CD4-positive, alpha-beta T cell treated with Interleukin-17A for 1 hour (primary cell): ENCODE measurements around the gene CDKN2C.
"Not testable (repeated sequence)": the region's sequence is repeated elsewhere in the genome, so short reads cannot be mapped to it uniquely, and the experiment has no call there.

Source experiments
- DNase-seq: peaks from one replicate; pipeline ENCODE4 v3.0.0-alpha.2; 2020

CDKN2C gene

DNA sequence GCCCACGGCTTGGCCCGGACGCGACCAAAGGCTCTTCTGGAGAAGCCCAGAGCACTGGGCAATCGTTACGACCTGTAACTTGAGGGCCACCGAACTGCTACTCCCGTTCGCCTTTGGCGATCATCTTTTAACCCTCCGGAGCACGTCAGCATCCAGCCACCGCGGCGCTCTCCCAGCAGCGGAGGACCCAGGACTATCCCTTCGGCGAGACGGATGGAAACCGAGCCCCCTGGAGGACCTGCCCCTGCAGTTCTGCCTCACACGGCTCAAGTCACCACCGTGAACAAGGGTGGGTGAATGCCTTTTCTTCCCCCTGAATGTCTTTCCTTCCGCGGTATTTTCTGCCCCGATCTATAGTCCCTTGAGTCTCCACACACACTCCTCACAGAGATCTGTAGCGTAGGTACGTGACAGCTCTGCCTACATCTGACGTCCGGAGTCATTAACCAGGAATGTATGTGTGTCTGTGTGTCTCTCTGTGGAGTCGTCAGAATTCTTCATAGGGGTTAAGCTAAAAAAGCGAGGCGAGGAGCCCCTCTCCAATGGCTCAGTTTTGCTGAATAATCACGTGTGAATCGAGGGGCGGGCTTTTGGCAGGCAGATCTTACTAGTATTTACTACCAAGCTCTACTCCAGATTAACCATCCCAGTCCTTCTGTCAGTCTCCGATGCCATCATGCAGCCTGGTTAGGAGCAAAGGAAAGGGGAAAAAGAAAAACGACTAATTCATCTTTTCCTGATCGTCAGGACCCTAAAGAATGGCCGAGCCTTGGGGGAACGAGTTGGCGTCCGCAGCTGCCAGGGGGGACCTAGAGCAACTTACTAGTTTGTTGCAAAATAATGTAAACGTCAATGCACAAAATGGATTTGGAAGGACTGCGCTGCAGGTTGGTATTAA, at the start of gene CDKN2C:
Gene CDKN2C (plus strand): TSS at position 635 of the 898 bp plus-strand sequence. CDS start 124 bp downstream, at position 759.
- DNase-seq, result peak; percentile 74

DNA sequence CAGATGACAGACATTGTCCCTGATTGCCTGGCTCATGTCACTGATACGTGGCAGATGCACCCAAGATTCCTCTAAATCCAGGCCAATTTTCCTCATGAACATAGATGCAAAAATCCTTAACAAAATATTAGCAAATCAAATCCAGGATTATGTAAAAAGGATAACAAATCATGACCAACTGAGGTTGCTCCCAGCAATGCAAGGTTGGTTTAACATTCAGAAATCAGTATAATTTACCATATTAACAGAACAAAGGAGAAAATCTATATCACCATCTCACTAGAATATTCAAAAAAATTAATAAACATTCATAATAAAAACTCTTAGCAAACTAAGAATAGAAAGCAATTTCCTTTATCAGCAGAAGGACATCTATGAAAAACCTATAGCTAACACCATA, 49.6 kb upstream of the CDKN2C start:
- no peak for DNase-seq

DNA sequence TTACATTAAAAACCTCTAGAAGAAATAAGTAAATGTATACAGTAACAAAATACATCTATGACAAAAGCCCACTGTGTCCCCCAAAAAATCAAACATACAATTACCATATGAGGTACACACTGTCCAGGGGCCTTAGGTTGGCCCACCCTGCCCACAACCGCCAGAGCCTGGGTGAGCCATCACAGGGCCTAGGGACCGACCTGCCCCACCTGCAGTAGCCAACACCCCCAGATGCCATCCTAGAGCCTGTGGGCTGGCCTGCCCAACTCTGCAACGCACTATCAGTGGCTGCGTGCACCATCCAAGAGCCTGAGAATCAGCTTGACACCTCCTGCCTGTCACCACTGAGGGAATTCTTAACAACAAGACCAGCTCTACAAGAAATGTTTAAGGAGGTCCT, 49.0 kb upstream of the CDKN2C start:
- no peak for DNase-seq

DNA sequence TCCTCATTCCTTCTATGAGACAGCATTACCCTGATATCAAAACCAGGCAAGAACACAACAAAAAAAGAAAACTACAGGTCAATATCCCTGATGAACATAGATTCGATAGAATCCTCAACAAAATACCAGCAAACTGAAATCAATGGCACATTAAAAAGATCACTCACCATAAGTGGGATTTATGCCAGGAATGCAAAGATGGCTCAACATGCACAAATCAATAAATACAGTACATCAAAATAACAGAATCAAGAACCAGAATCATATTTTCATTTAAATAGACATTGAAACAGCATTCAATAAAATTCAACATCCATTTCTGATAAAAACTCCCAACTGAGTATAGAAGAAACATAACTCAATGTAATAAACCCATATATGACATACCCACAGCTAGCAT, 46.5 kb upstream of the CDKN2C start:
- no peak for DNase-seq

DNA sequence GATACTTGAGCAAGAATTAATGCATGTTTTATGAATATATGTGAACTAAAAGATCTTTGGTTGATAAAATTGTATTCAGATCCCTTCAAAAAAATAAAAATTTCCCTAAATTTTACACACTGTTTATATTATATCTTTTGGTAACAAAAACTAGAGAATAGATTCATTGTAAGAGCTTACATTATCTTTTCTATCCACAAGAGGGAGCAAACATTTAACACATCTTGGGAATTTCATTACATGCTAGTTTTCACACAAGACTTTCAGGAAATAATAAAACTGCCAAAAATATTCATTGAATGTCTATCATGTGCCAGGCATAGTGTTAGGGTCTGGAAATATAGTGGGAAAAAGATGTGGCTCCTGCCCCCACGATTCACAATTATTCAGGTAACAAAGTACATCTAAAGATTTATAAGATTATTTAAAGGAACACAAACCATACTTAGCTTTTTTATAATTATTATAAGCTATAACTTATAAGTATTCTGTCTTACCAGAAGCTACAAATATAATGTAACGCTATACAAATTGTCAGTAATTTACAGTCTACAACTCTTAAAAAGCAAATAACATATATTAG, 40.6 kb upstream of the CDKN2C start:
- DNase-seq, result peak; percentile 38

DNA sequence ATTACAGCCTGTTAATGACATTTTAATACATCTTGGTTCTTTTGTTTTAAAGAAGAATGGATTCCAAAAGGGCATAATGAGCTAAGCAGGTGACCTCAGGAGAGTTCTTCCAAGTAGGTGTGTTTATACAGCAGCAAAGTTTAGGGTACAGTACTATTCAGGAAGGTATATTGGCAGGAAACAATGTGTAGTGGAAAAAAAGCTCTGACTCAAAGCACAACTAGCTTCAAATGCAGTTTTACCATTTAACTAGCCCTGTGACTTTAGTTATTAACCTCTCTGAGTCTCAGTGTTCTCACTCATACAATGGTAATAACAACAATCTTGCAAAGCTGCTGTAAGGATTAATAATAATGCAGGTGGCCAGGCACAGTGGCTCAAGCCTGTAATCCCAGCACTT, 39.9 kb upstream of the CDKN2C start:
- DNase-seq, result no peak

DNA sequence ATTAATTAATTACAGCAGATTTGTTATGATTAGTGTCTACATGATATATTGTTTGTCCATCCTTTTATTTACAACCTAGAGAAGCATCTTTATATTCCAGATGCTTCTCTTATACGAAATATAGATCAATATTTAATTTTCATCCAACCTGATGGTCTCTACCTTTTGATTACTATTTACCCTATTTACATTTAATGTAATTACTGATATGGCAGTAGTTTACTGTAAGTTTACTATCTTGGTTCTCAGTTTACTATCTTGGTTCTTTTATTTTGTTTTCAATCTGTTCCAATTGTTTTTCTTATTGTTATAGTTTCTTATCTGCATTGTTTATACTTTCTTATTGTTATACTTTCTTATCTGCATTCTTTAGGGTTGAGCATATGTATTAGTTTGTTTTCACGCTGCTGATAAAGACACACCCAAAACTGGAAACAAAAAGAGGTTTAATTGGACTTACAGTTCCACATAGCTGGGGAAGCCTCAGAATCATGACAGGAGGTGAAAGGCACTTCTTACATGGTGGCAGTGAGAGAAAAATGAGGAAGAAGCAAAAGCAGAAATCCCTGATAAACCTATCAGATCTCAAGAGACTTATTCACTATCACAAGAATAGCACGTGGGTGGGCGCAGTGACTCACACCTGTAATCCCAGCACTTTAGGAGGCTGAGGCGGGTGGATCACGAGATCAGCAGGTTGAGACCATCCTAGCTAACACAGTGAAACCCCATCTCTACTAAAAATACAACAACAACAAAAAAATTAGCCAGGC, 38.9 kb upstream of the CDKN2C start:
- DNase-seq, result no peak

DNA sequence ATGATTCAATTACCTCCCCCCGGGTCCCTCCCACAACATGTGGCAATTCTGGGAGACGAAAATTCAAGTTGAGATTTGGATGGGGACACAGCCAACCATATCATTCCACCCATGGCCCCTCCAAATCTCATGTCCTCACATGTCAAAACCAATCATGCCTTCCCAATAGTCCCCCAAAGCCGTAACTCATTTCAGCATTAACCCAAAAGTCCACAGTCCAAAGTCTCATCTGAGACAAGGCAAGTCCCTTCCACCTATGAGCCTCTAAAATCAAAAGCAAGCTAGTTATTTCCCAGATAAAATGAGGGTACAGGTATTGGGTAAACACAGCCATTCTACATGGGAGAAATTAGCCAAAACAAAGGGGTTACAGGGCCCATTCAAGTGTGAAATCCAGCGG, 38.0 kb upstream of the CDKN2C start:
- not testable (repeated sequence) for DNase-seq

DNA sequence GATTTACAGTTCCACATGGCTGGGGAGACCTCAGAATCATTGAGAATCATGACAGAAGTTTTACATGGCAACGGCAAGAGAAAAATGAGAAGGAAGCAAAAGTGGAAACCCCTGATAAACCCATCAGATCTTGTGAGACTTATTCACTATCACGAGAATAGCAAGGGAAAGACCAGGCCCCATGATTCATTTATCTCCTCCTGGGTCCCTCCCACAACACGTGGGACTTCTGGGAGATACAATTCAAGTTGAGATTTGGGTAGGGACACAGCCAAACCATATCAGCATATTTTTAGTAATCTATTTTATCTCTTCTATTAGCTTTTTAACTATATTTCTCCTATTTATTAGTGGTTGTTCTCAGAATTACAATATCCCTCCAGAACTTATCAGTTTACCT, 36.3 kb upstream of the CDKN2C start:
- DNase-seq, result not testable (repeated sequence)

DNA sequence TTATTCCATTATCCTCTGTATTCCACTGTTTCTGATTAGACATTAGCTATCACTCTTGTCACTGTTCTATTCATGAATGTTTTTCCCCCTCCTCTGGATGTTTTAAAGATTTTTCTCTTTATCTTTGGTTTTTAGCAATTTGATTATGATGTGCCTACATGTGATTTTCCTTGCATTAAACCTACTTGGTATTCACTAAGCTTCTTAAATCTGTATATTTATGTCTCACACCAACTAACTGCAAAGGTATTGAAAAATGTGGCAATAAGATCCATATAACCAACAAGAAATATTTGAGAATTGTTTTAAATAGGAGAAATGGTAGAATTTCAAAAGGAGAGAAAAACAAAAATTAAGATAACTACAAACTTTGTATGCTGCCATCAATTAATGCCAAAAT, 35.2 kb upstream of the CDKN2C start:
- no peak for DNase-seq

DNA sequence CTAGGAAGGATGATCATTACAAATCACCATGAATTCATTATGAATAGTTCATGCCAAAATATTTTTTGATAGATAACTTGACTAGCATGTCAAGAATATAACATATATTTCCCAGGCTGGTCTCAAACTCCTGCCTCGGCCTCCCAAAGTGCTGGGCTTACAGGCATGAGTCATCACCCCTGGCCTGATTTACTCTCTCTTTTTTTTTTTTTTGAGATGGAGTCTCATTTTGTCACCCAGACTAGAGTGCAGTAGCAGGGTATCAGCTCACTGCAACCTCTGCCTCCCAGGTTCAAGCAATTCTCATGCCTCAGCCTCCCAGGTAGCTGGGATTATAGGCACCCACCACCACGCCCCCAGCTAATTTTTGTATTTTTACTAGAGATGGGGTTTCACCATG, 34.8 kb upstream of the CDKN2C start:
- not testable (repeated sequence) for DNase-seq

DNA sequence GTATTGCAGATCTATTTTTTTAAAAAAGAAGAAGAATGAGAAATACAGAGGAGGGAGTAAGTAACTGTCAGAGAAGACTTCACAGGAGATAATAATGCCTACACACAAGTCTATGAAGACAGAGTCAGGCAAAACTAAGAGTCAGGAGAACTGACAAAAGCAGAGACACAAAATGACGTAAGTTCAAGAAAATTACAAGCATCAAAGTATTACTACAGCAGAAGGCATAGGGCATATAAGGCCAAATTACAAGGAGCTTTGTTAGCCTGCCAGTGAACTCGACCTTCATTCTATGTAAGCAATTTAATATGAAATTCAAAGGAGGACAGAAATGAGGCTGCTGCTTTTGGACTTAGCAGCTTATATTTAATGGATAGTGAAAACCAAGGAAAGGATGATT, 33.7 kb upstream of the CDKN2C start:
- DNase-seq, result no peak

DNA sequence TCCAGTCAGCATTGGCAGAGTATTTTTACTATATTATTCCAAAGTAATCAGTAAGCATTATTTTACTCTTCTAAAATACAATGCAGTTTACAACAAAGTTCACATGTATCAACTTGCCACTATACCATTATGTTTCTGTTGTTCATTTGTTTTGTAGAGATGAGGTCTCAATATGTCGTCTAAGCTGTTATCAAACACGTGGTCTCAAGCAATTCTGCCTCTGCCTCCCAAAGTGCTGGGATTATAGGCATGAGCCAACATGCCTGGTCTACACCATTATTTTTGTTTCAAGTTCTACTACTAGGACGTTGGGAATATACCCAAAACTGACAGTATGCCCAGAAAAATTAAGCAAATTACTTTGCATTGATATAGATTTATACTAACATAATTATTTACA, 29.8 kb upstream of the CDKN2C start:
- DNase-seq, result no peak

DNA sequence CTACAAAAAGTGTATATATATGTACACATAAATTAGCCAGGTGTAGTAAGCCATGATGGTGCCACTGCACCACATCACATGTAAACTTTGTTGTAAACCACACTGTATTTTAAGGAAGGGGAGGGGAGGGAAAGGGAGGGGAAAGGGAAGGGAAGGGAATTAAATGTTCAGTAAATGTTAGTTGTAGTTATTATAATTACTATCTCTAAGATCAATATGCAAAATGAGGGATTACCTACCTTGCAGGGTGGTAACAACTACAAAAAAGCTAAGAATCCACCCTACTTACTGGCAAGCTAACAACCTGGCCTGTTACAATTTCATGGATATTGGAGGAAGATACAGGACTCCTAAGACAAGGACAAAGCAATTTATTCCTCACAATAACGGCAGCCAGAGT, 27.7 kb upstream of the CDKN2C start:
- DNase-seq, result no peak

DNA sequence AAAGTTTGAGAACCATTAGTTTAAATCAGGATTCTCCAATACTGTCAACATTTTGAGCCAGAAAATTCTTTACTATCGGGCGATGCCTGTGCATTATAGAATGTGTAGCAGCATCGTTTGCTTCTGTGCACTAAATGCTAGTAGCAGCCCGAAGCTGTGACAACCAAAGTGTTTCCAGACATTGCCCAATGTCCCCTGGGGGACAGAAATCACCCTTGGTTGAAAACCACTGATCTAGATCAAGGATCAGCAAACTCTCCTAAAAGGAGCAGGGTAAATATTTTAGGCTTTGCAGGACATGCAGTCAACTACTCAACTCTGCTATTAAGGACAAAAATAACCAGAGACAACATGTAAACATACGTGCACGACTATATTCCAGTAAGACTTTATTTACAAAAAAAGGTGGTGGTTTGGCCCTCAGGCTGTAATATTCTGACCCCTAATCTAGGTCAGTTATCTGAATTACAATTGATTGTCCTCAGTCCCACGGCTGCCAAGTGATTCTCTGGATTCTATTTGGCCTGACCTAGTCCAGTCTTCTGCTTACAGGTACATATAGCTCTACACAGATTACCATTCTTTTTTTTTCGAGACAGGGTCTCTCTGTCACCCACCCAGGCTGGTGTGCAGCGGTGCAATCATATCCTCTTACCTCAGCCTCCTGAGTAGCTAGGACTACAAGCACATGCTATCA, 20.6 kb upstream of the CDKN2C start:
- no peak for DNase-seq

DNA sequence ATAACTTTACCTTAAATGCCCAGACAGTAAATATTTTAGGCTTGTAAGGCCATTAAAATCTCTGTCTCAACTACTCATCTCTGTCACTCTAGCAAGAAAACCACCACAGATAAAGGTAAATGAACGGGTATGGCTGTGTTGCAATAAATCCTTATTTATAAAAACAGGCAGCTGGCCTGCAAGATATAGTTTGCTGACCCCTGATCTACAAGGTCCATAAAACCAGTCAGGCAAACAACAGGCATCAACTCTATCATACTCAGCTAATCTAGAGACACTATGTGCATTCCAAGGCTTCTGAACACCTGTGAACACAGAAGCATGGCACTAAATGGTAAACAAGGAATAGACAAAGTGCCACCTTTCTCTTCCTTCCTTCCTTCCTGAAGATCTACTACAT, 19.6 kb upstream of the CDKN2C start:
- DNase-seq, result no peak

DNA sequence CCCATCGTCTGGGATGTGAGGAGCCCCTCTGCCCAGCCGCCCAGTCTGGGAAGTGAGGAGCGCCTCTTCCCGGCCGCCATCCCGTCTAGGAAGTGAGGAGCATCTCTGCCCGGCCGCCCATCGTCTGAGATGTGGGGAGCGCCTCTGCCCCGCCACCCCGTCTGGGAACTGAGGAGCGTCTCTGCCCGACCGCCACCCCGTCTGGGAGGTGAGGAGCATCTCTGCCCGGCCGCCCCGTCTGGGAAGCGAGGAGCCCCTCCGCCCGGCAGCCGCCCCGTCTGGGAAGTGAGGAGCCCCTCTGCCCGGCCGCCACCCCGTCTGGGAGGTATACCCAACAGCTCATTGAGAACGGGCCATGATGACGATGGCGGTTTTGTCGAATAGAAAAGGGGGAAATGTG, 17.5 kb upstream of the CDKN2C start:
- not testable (repeated sequence) for DNase-seq

DNA sequence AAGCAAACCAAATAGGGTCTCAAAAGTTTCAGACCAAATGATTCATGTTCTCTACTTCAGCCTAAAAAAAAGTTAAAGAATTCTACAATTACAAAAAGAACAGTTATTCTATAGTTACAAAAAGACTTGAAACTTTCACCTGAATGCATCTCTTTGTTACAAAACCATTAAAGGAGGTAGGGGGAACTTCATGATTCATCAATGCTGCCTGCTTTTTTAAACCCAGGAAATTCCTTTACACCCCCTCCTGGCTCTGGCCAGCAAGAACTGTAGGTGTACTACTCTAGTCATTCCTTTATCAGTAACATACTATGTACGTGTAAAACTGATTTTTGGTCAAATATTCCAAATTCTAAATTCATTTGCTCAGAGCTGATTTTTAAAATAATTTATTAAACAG, 14.9 kb upstream of the CDKN2C start:
- DNase-seq, result no peak

DNA sequence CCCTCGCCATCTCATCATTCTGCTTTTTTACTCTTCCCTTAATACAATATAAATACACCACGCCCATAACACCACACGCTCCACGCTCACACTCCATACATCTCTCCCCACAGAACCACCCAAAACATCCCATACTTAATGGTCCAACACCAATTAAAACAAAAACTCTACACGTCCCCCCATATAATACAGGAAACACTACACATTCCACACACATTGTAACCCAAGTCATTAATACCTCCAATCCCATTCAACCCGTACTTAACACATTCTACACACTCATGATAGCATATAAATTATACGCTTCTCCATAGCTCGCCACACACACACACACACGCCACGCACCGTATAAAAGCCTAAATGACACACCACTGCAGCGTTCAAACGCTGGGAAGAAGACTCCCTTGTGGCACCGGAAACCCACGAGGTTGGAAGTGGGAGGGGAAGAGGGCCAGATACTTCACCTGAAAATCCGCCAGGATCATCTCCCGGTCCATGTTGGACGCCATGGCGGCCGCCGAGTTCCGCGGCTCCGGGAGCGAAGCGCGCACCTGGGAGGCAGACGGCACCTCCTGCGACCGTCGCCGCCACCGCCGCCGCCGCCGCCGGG, 10.6 kb upstream of the CDKN2C start:
- peak; percentile 53 for DNase-seq

DNA sequence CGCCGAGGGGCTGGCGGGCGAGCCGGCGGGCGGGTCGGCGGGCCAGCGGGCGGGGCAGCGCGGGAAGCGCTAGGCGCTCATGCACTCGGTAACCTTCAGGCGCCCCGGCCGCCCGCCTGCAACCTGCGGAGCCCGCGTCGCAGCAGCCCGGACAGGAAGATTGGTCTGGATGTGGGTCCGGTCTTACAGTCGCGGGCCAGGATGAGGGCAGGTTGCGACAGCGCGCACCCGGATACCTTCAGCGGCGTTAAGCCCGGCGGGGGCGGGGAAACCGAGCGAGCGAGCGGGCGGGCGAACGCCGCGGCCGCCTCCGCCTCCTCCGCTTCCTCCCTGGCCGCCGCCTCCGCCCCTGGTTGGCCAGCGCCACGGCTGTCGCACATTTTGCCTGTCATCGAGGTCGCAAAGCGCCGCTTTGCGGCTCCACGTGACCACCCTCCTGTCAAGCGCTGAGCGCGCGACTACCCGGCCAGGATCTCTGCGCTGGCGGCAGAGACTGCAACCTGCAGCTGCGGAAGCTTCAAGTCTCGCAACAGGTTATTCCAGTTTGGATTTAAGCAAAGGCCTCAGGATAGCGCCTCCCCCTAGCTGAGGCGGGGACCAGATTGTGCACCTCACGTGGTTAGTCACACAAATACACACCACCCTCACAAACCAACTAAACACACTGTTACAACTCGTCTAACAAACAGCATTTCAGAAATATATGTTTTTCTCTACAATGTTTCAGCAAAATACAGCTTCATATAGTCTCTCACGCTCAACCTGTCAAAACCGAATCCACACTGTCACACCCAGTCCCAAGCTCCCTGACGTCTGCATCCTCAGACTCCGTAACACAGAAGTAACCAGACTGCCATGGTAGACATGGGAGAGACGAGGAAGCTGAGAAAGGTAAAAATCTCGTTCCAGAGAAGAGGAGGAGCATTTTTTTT, 9.9 kb upstream of the CDKN2C start, which contains the start of gene FAF1:
Gene FAF1 (minus strand): TSS at position 355 of the 932 bp plus-strand sequence. CDS start 456 bp downstream, outside the sequence.
- DNase-seq, result peak; percentile 98

DNA sequence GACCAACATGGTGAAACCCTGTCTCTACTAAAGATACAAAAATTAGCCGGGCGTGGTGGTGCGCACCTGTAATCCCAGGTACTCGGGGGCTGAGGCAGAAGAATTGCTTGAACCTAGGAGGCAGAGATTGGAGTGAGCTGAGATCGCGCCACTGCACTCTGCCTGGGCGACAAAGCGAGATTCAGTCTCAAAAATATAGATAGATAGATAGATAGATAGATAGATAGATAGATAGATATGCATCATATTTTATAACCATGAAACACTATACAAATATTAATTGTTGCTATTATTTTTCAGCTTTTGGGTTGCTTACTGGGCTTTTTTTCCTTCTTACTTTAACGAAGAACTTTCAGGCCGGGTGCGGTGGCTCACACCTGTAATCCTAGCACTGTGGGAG, 5.2 kb upstream of the CDKN2C start:
- DNase-seq, result no peak
